ENCODE results near the gene PPP2R5D.
A peak's percentile ranks its signal among the peaks of the same experiment; 100 is the strongest.

The PPP2R5D gene

DNA sequence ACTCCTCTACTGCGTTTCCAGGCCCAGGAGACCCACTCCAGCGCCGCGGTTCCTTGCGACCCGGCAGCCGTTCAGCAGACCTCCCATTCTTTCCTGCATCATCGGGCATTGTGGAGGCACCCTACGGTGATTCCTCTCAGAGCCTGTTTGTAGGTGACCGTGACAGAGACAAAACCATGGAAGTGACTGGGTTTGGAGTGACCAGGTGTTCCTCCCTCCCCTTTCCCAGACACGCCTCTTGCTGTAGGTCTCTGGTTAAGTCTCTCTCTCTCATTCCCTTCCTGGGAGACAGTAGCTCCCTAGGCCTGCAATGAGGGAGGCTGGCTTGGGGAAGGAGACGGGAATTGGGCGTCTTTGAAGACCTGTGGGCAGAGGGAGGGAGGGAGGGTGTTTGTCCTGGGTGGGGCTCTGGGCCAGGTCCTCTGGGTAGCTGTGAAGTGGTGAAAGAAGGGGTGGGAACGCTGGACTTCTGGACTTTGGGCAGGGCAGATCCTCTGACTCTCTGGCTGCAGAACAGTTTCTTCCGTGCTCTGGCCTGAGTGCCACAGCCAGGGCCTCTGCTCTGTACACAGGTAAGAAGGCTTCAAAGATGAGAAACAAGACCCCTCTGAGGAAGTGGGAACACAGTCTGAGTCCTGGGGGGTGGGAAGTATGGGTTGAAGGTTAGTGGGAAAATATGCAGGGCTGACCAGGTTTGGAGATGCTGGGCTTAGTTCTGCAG lies 75.8 kb downstream of the PPP2R5D start:
- H3K9me3 ChIP-seq (ENCODE audit: insufficient read depth, low read length, severe bottlenecking) = no peaks in the 10 kb centered on the region
- H3K27me3 ChIP-seq (ENCODE audit: insufficient read depth, low read length, poor library complexity) = no peaks in the 10 kb centered on the region
- peak overlapping the region; percentile 86 for H3K27ac ChIP-seq (ENCODE audit: low read length)
- H3K4me2 ChIP-seq (ENCODE audit: insufficient read depth, low read length) = peak overlapping the region; percentile 95
- peak overlapping the region; percentile 65 for H3K9ac ChIP-seq (ENCODE audit: low read depth, low read length)
- H3K4me3 ChIP-seq (ENCODE audit: low read depth in 1 of 2, low read length in 2 of 2) = peak overlapping the region; percentile 56 to 78; a peak in 3 of 4 replicates
- no peak for TF ChIP-seq EZH2 (IDR thresholded peaks at IDR 0.05; ENCODE audit: borderline replicate concordance, low read depth, low read length, severe bottlenecking)
- TF ChIP-seq, protein P1, sequence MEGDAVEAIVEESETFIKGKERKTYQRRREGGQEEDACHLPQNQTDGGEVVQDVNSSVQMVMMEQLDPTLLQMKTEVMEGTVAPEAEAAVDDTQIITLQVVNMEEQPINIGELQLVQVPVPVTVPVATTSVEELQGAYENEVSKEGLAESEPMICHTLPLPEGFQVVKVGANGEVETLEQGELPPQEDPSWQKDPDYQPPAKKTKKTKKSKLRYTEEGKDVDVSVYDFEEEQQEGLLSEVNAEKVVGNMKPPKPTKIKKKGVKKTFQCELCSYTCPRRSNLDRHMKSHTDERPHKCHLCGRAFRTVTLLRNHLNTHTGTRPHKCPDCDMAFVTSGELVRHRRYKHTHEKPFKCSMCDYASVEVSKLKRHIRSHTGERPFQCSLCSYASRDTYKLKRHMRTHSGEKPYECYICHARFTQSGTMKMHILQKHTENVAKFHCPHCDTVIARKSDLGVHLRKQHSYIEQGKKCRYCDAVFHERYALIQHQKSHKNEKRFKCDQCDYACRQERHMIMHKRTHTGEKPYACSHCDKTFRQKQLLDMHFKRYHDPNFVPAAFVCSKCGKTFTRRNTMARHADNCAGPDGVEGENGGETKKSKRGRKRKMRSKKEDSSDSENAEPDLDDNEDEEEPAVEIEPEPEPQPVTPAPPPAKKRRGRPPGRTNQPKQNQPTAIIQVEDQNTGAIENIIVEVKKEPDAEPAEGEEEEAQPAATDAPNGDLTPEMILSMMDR (IDR thresholded peaks at IDR 0.05; ENCODE audit: borderline replicate concordance, extremely low read depth, low read length, poor library complexity, severe bottlenecking) = no peak
- DNase-seq = no peak
- H4K20me1 ChIP-seq (ENCODE audit: insufficient read depth, low read length) = 0 out of 2 replicates have a peak, but pooled peaks cover 2% of the 10 kb centered on the region
- no peak for ATAC-seq (ENCODE audit: insufficient read depth, low read depth)
- peaks cover 22% of the 10 kb centered on the region for H3K36me3 ChIP-seq (ENCODE audit: insufficient read depth, low read length)
- peaks cover 29% of the 10 kb centered on the region for H3K79me2 ChIP-seq (ENCODE audit: insufficient read depth, low read length)
- peak overlapping the region; percentile 85 for H2AFZ ChIP-seq (ENCODE audit: low read depth, low read length)
- H3K4me1 ChIP-seq (ENCODE audit: insufficient read depth, low read length) = peaks cover 30% of the 10 kb centered on the region

DNA sequence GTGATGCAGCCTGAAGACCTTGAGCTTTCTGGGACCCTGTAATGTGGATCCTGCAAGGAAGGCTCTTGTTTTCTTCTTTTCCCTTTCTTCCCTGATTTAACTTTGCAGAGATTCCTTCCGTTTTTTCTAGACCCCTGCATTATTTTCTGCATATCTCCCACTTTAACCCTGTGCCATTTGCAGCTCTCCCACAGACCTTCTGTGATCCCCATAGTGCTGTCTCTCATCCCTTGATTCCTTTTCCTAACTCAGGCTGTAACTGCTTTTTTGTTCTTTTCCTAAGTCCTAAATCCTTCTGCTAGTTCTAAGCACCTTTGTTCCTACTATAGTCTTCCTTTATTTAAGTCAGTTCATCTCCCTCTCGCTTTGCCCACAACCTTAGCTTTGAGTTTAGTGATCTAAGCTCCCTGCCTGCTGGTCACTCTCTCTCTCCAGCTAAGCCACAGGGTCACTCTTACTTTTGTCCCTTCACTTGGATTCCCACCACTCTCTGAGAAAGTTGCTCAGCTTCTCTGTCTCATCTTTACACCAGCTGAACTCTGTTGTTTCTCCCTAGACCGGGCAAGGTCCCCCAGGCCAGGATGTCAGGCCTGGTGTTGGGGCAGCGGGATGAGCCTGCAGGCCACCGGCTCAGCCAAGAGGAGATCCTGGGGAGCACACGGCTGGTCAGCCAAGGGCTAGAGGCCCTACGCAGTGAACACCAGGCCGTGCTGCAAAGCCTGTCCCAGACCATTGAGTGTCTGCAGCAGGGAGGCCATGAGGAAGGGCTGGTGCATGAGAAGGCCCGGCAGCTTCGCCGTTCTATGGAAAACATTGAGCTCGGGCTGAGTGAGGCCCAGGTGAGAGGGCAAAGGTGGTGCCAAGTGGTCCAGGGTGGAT lies 76.6 kb downstream of the PPP2R5D start:
- Histone ChIP-seq H3K4me2 (ENCODE audit: insufficient read depth, low read length) (peak overlapping the region; percentile 95), H3K9ac (ENCODE audit: low read depth, low read length) (peak overlapping the region; percentile 65), H3K27ac (ENCODE audit: low read length) (peak overlapping the region; percentile 86), H3K9me3 (ENCODE audit: insufficient read depth, low read length, severe bottlenecking) (no peaks in the 10 kb centered on the region), H3K79me2 (ENCODE audit: insufficient read depth, low read length) (peaks cover 29% of the 10 kb centered on the region), H3K36me3 (ENCODE audit: insufficient read depth, low read length) (peaks cover 19% of the 10 kb centered on the region), H3K4me1 (ENCODE audit: insufficient read depth, low read length) (peaks cover 30% of the 10 kb centered on the region), H4K20me1 (ENCODE audit: insufficient read depth, low read length) (0 out of 2 replicates have a peak, but pooled peaks cover 2% of the 10 kb centered on the region), H3K27me3 (ENCODE audit: insufficient read depth, low read length, poor library complexity) (no peaks in the 10 kb centered on the region), H3K4me3 (ENCODE audit: low read depth in 1 of 2, low read length in 2 of 2) (peak overlapping the region in 1 of 2 experiments; percentile 78; a peak in 2 of 4 replicates), H2AFZ (ENCODE audit: low read depth, low read length) (no peak overlapping the region)
- ATAC-seq (ENCODE audit: insufficient read depth, low read depth) (no peak), DNase-seq (no peak)
- no peak for TF ChIP-seq EZH2 (IDR thresholded peaks at IDR 0.05; ENCODE audit: borderline replicate concordance, low read depth, low read length, severe bottlenecking)
- TF ChIP-seq, protein P1 (IDR thresholded peaks at IDR 0.05; ENCODE audit: borderline replicate concordance, extremely low read depth, low read length, poor library complexity, severe bottlenecking) = no peak

DNA sequence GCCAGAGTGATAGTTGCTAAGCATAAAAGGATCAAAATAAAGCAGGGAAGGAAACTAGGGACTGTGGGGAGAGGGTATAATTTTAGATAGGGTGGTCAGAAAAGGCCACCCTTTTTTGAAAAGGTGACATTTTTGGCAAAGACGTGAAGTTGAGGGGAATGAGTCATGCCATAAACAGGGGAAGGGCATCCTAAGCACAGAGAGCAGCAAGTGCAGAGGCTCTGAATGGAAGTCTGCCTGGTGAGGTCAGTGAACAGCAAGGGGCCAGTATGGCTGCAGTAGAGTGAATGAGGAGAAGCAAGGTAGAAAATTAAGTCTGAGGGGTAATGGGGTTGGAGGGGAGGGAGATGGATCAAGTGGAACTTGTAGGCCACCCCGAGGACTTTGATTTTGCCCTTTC lies 77.5 kb downstream of the PPP2R5D start:
- no peak overlapping the region for H2AFZ ChIP-seq (ENCODE audit: low read depth, low read length)
- ATAC-seq (ENCODE audit: insufficient read depth, low read depth) (no peak), DNase-seq (no peak)
- no peaks in the 10 kb centered on the region for H3K27me3 ChIP-seq (ENCODE audit: insufficient read depth, low read length, poor library complexity)
- H3K4me3 ChIP-seq (ENCODE audit: low read depth in 1 of 2, low read length in 2 of 2) = no peak overlapping the region
- peaks cover 23% of the 10 kb centered on the region for H3K36me3 ChIP-seq (ENCODE audit: insufficient read depth, low read length)
- 0 out of 2 replicates have a peak, but pooled peaks cover 2% of the 10 kb centered on the region for H4K20me1 ChIP-seq (ENCODE audit: insufficient read depth, low read length)
- no peak overlapping the region for H3K9ac ChIP-seq (ENCODE audit: low read depth, low read length)
- H3K9me3 ChIP-seq (ENCODE audit: insufficient read depth, low read length, severe bottlenecking) = no peaks in the 10 kb centered on the region
- H3K4me1 ChIP-seq (ENCODE audit: insufficient read depth, low read length) = peaks cover 30% of the 10 kb centered on the region
- no peak overlapping the region for H3K4me2 ChIP-seq (ENCODE audit: insufficient read depth, low read length)
- no peak overlapping the region for H3K27ac ChIP-seq (ENCODE audit: low read length)
- peaks cover 29% of the 10 kb centered on the region for H3K79me2 ChIP-seq (ENCODE audit: insufficient read depth, low read length)
- no peak for TF ChIP-seq EZH2 (IDR thresholded peaks at IDR 0.05; ENCODE audit: borderline replicate concordance, low read depth, low read length, severe bottlenecking)

Measured in DND-41 (cell line).